Stimulated activated CD8-positive, alpha-beta memory T cell treated with anti-CD3 and anti-CD28 coated beads, Interleukin-12 subunit alpha, Interleukin-12 subunit beta, amount 100 ng/mL, for 24 hours (primary cell): ENCODE data around the gene HESX1.

Experiments
- DNase-seq: peaks from one replicate; pipeline ENCODE4 v3.0.0-alpha.2; 2020; ENCODE audit errors: extremely low read depth

HESX1 gene

GRCh38 chr3:57199895-57200297 is at the start of gene HESX1:
Gene HESX1 (minus strand): TSS chr3:57199978. CDS start chr3:57199918, 60 bp downstream.
- no peak for DNase-seq

DNA sequence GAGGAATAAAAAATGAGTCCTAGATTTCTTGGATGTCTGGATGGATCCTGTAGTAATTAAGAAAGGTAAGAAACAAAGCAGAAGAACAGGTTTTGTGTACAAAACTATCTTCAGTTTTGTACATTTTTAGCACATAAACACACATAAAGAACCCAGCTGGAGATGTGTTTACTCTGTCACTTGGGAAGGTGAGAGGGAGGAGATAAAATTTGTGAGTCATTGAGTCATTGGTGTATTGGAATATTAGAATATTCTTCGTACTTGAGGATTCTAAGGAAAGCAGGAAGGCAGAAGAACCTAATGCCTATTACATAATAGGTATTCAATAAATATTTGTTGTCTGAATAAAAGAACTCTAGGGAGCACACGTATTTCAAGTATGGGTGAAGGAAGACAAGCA is 45.2 kb upstream of the HESX1 start:
- DNase-seq, result no peak

DNA sequence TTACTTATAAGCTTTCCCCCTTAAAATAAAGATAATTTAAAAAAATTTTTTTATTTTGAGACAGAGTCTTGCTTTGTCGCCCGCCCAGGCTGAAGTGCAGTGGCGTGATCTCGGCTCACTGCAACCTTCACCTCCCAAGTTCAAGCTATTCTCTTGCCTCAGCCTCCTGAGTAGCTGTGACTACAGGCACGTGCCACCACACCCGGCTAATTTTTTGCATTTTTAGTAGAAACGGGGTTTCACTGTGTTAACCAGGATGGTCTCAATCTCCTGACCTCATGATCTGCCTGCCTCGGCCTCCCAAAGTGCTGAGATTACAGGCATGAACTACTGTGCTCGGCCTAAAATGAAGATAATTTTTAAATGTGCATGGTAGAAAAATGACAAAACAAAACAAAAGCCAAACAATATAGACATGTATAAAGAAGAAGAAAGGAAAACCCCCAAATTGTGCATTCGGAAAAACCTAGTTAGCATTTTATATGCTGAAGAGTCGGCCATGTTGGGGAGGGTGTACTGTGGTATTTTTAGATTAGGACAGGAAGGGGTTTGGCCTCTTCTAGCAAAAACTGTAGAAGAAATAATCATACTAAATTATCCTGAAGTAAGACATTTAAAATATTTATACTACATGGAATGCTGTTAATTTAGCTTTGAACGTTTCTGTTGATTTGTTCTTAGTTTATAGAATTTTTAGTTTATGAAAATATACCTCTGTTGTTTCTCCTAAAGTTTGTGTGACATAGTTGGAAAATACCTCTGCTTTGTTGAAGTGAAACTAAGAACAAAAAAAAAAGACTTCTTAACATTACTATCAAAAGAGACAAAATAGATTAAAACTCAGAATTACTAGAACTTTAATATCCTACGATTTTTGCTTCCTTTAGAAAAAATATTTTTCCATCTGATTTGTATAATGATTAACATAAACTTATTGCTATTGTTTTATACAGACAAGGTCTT is 35.1 kb upstream of the HESX1 start:
- DNase-seq, result no peak

DNA sequence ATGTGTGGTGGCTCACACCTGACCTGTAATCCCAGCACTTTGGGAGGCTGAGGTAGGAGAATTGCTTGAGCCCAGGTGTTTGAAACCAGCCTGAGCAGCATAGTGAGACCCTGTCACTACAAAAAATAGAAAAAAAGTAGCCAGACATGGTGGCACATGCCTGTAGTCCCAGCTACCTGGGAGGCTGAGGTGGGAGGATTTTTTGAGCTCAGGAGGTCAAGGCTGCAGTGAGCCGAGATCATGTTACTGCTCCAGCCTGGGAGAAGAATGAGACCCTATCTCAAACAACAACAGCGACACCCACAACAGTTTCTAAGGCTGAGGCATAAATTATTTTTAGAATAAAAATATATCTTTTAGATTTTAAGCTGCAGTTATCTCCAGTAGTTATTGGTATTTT is 34.0 kb upstream of the HESX1 start:
- no peak for DNase-seq

DNA sequence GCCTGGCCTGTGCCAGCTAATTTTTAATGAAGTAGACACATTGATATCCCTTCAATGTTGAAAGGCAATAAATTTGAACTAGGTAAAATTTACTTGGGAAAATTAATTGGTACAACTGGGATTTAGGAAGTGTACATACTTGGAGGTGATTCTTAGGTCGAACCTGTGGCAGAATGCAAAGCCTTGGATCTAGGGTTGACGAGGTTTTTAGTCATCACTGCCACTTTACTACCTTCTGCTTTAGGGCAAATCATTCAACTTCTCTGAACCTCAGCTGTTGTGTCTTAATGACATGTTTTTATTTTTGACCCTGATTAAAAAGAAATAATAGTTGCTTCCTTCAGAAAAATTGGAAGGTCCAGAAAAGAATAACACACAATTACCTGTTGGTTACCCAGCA is 30.2 kb upstream of the HESX1 start:
- DNase-seq, result no peak

DNA sequence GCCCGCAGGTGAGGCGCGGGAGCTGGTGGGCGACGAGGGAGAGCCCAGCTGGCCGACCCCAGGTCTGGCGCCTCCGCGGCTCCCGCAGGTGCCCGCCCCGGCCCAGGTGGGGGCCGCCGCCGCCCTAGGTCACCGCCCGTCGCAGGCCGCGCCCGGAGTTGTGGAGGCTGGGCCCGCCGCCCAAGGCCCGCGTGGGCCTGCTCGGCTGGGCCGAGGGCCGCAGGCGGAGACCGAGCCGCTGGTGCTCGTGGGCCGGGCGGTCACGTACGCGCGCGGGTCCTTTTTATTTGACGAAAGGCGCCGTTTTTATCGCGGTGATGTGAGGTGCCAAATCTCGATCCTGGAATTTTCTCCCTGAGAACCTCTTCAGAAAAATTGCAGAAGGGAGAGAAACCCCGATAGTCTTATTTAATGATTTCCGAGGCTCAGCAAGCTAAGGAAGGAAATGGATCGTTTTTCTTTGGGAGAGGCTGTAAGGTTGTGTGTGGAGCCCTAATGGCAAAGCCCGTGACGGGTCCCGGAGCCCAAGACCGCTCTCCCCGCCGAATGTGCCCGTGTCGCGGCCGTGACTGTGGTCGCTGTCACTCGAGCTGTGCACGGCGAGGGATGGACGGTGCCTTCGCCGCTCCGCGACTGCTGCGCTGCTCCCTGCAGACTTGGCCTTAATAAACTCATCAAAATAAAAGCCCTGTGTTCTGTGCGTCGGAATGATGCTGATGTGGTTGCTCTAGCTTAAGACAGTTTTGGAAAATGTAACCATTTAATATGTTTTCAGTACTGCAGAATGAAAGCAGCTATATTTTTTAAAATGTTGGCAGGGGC is 28.4 kb upstream of the HESX1 start:
- DNase-seq, result peak; percentile 8

GRCh38 chr3:57227204-57227929 is 27.6 kb upstream of the HESX1 start, which contains the start of gene APPL1:
Gene APPL1 (plus strand): TSS chr3:57227729. CDS start chr3:57227884, 155 bp downstream.
- peak; percentile 79 for DNase-seq

- DNase-seq, result no peak
Measured at GRCh38 chr3:57226176-57226575, 26.4 kb upstream of the HESX1 start.

DNA sequence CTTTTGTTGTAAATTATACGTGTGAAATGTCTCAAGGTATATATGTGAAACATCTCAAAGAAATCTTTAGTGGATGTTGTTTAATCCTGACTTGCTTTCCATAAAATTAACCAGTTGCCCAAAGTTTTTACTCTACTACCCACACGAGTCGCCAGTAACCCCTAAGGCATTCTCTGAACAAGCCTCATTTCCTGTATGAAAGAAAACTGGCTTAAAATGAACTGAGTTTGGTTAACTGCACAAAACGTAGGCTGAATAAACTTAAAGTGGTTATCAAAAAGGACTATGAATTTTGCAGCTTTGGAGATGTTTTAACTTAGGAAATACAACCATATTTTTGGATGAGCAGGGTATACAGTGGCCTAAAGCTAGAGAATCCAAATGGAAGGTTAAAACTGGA is 25.1 kb upstream of the HESX1 start:
- no peak for DNase-seq

DNA sequence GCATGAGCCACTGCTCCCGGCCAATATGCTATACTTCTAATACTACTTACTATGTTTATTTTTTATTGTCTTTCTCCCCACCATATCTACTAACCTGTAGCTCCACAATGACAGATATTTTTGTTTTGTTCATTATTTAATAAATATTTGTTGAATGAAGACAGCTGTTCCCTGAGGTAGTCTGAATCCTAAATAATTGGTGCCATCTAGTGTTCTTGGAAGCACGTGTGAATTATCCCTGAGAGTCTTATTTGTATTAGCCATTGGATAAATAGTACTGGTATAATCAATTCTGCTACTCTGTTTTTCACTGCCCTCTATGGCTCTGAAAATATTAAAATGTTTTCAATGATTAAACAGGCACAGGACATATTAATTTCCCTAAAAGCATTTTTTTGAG is 22.1 kb upstream of the HESX1 start:
- DNase-seq, result no peak

- no peak for DNase-seq
Measured at GRCh38 chr3:57206423-57206822, 6.6 kb upstream of the HESX1 start.

- no peak for DNase-seq
Measured at GRCh38 chr3:57194641-57195040, 5.1 kb downstream of the HESX1 start.

GRCh38 chr3:57192028-57192427 is 7.8 kb downstream of the HESX1 start:
- no peak for DNase-seq

DNA sequence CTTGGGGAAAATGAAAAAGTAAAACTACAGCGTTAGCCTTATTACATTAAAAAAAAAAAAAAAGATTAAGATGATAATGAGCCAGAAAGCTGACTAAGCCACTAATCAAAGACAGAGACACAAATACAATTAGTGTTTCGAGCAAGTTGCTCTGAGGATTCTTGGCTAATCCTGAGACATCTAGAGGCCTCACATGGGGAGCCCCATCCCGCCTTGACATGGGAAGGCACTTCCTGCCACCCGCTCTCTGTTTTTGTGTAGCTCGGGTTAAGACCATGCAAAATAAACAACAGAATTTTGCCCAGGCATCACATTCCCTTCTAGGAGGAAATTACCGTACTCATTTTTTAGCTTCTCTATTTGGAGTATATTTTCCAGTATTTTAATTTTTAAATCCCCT is 15.3 kb downstream of the HESX1 start:
- no peak for DNase-seq

- no peak for DNase-seq
Measured at GRCh38 chr3:57179580-57180410, 20.0 kb downstream of the HESX1 start.

GRCh38 chr3:57176045-57176444 is 23.7 kb downstream of the HESX1 start:
- no peak for DNase-seq

GRCh38 chr3:57173687-57174086 is 26.1 kb downstream of the HESX1 start:
- no peak for DNase-seq

DNA sequence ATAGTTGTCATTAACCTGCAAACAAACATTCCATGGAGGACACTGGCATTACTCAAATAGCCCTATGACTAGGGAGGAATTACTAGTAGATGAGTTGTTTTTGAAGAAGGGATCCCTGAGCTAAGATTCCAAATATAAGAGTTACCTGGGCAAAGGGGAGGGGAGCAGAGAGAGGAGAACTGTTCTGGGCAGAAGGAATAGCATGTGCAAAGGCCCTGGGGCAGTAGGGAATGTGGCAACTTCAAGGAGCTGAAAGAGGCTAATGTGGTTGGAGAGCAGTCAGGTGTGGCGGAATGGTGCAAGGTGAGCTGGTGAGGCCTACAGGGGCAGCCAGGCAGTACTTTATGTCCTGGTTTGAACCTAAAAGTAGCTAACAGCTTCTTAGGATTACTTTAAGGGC is 28.8 kb downstream of the HESX1 start:
- no peak for DNase-seq

DNA sequence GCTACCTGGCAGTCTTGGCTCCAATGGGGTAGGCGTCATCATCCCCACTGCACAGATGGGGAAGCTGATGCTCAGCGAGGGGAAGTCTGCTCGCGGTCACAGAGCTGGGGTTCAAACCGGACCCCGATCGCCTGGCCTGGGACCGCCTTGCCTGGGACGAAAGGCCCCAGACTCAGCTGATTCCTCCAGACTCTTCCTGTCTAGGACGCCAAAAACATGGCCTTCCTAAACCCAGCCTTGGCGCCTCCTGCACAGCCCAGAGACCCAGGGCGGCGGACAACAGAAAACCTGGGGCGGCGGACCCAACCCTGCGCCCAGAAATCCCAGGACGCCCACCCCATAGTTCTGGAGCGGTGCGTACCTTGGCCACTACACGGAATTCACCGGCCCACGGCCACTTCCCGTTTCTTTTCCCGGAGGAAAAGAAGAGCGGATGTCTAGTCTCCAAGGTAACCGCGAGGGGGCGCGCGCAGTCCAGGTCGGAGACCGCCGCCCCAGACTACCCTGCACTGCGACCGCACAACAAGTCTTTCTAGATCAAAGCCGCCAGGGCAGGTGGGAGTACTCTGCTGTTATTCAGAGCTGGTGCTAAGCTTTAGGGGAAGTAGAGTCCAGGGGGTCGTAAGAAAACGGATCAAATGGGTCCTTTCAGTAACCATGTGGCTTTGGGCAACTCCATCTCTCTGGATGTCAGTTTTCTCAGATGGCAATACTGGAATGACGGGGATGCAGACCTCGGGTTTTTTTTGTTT is 29.7 kb downstream of the HESX1 start:
- no peak for DNase-seq

DNA sequence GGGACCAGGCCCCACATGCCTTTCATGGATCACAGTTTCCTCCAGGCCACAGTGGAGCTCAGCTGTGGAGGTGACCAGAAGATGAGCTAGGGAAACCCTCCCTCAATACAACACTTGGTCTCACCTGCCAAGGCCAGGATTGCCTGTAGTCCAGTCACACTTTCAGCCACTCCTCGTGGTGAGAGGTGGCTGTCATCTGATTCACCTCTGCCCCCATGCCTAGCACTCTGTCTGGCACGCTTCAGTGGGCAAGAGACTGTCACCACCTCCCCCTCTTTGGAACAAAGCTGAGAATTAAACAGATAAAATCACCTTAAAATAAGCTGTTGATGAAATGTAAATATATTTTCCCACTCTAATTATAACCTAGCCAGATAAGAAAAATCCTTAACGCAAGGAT is 30.7 kb downstream of the HESX1 start:
- no peak for DNase-seq
